Medulla oblongata (tissue), 1 donor: ENCODE measurements around the gene ZBTB20.
"Not testable (repeated sequence)": the region's sequence is repeated elsewhere in the genome, so short reads cannot be mapped to it uniquely, and the experiment has no call there.

ENCODE experiments used
- DNase-seq: peaks from one replicate; pipeline ENCODE4 v3.0.0-alpha.2; 2015; ENCODE audit errors: extremely low spot score

ZBTB20 gene

GRCh38 chr3:115147329-115148141, 447 bp upstream of the ZBTB20 start:
- DNase-seq: peak; percentile 100

- DNase-seq: peak; percentile 75
These were observed 1.1 kb downstream of the ZBTB20 start for GRCh38 chr3:115146032-115146417.

DNA sequence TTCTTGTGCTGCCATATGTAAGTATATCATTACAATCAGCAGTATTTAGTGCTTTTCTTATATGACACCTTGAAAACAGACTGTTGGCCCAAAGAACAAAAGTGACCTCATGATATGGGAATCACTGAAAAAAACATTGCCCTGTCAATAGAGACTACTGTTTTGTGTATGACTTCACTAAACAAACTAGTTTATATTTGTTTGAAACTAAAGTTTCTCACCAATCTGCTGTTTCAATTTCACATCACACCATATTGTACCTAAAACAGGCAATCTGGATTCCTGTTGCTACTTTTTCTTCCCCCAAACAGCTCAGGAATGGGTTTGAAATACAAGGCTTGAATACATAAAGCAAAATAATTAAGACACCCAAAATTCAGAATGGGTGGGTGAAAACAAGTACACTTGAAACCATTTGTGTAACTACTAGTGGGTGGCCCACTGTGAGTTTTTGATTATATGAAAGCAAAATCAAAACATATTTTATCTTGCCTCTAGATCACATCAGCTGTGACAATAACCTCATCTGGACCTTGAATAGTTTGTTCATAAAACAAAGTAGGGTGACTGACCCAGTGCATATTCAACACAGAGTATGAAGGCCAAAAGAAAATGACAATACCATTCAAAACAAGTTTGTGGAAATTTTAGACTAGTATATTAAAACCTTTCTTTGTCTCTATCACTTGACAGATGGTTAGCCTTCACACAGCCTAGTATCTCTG, 5.9 kb downstream of the ZBTB20 start:
- DNase-seq: no peak

GRCh38 chr3:115139072-115139471, 8.0 kb downstream of the ZBTB20 start:
- DNase-seq: no peak

DNA sequence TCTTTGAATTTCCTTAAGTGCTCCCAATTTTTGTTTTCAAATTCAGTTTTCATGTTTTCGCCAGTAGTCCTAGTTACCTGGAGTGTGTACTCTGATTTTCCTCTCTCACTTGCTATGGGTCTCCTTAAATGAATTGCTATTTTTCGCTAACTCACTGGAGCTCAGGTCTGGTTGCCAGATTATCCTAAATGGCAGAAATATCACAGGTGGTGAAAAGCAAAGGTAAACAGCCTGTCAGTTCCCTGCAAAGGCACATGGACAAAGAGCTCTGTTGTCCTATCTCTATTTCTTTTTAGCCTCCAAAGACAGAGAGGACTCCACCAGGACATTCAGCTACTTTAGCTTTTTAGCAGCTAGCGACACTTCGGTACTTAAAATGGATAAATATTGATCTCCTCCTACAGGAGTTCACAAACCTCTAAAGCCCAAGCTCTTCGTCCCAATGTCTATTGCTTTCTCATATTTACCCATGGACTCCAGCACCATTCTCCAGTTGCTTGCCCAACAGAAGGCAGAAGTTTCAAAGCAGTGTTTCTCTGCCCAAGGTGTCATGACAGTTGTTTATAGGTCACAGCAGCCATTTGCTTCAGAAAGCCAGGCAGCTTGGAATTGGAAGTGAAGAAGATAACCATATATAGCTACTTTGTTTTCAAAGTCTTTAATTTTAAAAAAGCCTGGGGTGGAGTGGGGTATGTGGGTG, 12.3 kb downstream of the ZBTB20 start:
- no peak for DNase-seq

- DNase-seq: no peak
These were observed 19.9 kb downstream of the ZBTB20 start for GRCh38 chr3:115127208-115127607.

- DNase-seq: no peak
These were observed 26.5 kb downstream of the ZBTB20 start for GRCh38 chr3:115120597-115120996.

- no peak for DNase-seq
These were observed 33.7 kb downstream of the ZBTB20 start for GRCh38 chr3:115113367-115113766.

DNA sequence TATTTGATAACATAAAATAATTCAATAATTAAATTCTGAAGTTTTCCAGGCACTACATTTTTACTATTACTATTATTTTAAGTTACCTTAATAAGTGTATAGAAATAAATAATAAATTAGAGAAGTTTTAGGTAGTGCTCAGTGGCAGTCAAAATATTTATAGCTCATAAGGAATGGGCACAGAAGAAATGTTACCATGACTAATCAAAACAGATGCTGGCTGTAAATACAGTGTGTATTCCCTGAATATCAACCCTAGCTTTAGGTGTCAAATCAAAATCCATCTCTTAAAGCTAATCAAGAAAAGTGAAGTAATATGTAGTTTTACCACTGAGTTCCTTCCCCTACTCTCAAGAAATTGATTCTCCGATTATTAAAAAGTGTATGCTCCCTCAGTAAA, 35.5 kb downstream of the ZBTB20 start:
- no peak for DNase-seq

DNA sequence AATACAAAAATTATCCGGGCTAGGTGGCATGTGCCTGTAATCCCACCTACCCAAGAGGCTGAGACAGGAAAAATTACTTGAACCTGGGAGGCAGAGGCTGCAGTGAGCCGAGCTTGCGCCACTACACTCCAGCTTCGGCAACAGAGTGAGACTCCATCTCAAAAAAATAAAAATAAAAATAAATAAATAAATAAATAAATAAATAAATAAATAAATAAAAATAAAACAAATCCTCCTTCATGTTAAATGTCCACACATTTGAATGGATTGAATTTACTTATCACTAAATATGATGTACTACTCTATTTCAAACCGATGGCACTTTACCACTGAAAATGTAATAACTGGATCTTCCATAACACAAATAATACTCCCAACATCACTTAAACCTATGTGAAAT, 36.3 kb downstream of the ZBTB20 start:
- DNase-seq: no peak

GRCh38 chr3:115110066-115110465, 37.0 kb downstream of the ZBTB20 start:
- not testable (repeated sequence) for DNase-seq

DNA sequence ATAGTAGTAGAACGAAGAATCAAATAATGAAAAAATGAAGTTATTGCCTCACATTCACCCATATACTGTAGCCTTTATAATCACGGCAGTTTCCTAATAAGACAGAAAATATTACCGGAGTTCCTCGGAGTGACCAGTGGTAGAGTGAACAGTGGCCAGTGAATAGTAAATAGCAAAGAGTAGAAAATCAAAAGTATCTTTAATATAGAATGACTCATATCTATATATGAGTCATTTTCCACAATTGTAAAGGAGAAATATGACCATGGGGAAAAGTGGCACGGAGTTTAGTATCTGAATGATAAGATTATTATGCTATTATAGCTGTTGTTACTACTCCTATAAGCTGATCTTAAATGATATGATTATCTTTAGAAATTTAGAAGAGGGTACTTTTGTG, 38.5 kb downstream of the ZBTB20 start:
- DNase-seq: no peak

DNA sequence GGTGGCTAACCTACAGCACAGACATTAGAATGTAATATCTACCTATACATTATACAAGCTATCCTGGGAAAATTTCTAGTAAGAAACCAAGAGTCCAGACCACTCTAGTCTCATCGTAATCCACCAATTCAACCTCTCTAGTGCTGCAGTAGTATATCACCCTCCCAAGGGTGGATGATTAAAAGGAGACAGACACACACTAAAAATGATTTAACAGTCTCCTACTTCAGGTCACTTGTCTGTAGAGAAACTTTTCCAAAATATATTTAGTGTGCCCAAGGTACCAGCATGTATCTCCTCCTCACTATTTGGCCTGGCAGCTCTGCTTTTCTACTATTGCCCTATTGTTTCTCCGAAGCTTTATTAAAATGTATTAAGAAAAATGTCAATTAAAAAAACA, 45.0 kb downstream of the ZBTB20 start:
- DNase-seq: no peak

- no peak for DNase-seq
These were observed 46.3 kb downstream of the ZBTB20 start for GRCh38 chr3:115100806-115101205.

- peak; percentile 85 for DNase-seq
These were observed 47.0 kb downstream of the ZBTB20 start for GRCh38 chr3:115099986-115100571.

- DNase-seq: no peak
These were observed 47.7 kb downstream of the ZBTB20 start for GRCh38 chr3:115099134-115099985.

DNA sequence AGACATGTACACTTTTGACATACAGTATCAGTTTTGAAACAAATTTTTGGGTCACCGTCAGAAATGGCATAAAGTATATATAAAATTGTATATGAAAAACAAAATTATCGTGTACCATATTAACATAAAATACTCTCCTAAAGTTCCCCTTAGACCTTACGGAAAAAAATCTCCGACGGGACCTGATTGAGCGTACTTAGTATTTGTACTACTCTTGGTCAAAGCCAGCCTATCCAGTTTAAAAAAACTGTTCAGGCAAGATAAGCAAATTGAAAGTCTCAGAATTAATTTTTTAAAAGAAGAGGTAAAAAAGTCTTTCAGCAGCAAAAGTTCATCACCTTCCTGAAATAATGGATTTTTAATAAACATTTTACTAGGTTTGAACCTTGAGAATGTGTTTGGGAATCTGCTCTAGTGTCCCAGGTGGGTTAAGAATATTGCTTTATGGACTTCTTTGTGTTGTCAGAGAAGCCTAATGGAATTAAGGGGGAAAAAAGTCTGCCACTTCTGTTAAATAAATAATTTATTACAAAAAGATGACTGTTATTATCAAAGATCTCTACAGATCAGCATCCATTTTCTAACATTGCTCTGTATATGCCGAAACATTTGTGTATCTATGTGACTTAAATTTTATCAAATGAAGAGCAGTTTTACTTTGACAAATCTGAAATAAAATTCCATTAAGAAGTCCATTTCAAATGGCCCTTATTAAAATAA, 48.6 kb downstream of the ZBTB20 start:
- DNase-seq: no peak

- DNase-seq: no peak
These were observed 51.9 kb downstream of the ZBTB20 start for GRCh38 chr3:115095236-115095635.

DNA sequence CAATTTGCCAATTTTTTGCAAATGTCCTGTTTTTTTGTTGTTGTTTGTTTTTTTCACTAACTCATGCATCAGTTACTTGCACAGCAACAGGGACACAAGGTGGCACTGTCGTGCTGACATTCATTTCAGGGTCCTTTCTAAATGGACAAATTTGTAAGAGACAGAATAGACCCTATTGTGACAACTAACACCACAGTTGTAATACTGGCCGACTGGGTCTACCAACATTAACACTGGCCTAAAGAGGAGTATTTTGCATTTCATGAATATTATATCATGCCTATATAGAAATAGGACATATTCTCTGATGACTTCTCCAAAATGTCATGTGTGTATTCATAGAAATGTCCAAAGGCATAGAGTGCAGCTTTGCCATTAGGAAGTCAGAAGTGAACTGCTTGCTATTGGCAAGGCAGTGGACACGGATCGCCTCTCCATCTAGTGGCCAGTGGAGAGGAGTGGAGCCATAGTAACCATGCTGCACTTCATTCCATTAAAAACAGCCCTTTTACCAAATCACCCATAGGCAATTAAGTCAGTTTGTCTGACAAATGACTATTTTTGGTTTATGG, 54.8 kb downstream of the ZBTB20 start:
- peak; percentile 95 for DNase-seq

DNA sequence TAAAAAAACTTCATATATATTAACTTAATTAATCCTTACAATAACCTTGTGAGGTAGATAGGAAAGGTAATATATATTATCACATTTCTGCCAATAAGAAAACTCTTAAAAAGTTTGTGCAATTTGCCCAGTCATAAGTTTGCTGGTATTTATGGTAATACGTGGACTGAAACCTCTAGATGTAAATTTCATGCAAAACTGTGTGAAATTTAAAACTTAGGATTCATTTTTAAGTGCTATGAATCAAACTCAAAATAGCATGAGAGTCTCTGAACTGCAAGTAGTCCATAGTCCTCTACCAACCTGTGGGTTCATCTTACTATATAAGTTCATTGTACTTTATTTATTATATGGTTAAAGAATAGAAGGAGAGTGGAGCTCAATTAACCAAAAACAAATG, 56.4 kb downstream of the ZBTB20 start:
- DNase-seq: no peak
